ENCODE data around the gene IGSF11.
"Not testable (repeated sequence)": the region's sequence is repeated elsewhere in the genome, so short reads cannot be mapped to it uniquely, and the experiment has no call there.

IGSF11 gene

DNA sequence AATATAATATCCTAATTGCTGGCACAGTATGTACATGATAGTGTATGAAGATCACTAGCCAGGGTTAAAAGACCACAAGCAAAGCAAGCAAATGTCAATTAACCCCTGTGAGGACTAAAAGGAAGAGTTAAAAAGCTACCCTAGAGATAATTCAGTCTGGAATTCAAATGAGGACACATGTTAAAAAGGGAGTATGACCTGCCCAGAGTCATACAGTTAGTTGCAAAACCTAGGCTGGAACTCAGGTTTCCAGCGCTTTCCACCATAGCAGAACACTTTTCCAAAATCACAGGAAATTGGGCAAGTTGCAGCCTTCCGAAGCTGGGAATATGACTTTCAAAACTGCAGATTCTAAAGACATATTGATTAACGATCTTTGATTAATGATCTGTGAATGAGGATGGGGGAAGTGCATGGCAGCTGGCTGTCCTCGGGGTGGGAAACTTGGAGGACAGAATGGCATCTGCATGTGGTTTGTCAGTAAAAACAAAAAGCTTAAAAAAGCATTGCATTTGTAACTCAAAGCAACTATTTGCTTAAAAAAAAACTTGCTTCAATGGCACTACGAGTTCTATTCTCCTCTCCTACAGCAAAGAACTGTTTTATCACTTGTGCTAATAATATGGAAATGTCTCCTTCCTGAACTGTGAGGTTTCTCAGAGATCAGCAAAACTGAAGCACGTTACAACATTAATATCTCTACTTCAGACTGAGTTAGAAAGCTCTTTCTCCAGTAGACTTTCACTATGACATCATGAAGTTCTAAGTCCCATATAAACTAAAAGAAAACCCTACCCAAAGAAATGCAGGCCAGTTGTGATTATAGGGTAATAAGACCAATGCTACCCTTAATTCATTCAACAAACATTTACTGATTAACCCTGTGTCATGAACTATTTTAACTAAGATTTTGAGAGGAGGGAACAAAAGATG is 46.2 kb downstream of the IGSF11 start:
- no peak for DNase-seq

DNA sequence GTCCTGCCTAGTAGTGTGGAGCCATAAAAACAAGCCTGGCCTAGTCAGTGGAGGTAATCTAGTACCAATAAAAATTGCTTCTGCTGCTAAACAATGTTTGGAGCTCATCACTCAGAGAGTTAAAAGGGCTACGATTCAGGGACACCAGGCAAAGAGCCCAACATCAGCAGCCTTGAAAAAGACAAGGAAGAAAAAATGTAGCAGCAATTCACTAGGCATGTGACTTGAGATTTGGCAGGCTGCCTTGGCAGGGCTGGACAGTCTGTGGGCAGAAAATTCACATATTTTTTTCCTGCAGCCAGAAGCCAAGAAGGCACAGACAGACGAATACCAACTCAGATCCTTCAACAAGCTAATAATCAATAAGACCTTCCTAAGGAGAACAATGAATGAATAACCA is 47.2 kb downstream of the IGSF11 start:
- DNase-seq: no peak

DNA sequence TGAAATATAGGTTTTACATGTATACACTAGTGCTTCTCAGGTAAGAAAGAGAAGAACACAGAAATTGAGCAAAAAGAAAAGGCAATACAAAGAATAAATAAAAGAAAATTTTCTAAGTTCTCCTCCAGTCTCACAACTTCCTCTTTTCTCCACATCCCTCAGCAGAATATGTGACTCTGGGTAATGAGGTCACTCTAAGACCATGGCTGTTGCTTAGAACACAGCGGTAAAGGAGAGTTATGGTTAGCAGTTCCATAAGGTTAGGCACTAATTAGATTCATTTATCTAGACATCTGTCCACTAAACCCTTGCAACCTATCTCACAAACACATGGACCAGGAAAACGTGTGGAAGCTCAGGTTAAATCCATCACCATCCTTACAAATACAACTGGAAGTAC is 47.9 kb downstream of the IGSF11 start:
- no peak for DNase-seq

DNA sequence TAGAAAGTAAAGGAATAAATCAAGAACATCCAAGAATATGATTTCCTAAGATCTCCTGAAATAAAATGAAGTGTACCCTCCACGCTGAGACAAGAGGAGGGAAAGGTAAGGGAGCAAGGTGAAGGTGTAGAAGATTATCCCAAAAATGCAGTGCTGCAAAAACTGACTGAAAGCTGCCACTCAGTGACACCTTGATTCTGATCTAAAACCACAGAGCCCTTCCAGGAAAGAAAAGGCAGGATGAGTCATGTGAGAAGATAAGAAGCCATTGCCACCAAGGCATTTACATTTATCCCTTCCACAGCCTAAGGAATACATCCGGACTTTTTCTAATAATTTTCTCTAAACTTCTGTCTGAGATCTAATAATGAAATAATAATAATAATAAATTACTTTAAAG is 49.9 kb downstream of the IGSF11 start:
- no peak for DNase-seq

DNA sequence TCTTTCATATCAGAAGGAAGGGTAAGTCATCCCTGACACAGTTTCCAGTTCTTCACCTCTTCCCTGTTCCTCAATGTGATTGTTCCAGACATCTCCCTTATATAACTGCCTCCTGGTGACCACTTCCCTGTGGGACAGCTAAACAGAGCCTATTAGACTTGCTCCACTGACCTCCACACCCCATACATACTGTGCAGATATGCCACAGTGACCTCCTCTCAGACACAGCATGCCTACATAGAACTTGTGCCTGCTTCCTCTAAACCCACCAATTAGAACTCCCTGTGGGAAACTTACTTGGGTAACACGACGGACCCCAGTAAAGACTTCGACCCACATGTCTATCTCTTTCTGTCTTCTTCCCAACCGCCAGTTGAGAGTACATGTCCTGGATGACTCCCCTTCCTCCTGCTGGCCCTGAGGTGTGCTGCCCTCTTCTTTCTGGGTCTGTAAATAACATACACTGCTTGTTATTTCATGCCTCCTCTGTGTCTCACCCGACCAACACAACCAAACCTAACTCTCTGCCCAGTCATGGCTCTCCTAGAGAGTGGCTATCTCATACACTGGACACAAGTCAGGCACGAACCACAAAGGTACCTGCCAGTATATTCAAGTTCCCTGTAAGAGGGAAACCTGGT is 53.0 kb downstream of the IGSF11 start:
- DNase-seq: no peak

DNA sequence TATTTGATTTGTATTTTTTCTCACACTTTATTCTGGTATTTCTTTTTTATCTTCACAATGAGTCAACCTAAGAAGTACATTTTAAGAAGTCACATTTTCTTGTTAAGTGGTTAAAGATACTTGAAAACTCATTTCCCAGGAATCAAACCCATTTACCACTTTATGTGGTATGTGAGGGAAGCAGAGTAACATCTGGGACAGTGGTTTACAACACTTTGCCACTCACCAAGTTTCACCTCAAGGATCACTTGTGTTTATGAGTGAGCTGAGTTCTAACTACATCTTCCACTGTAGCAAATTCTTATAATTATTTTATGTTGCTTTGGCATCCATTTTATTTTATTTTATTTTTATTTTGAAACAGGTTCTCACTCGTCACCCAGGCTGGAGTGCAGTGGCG is 53.8 kb downstream of the IGSF11 start:
- DNase-seq: no peak

DNA sequence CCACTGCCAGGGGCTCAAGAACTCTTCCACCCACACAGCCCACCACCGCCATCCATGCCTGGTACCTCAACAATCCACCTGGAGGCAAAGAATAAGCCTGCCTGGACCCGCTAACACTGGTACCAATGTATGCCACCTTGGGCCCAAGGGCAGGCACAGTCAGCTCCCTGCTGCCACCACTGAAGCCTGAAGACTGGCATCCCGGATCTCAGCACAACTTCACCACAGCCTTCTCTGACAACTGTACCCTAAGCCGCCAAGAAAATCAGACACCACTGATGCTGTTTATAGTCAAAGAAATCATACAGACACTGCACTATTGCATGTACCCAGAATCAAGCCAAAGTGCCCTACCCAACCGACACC is 56.3 kb downstream of the IGSF11 start:
- no peak for DNase-seq

DNA sequence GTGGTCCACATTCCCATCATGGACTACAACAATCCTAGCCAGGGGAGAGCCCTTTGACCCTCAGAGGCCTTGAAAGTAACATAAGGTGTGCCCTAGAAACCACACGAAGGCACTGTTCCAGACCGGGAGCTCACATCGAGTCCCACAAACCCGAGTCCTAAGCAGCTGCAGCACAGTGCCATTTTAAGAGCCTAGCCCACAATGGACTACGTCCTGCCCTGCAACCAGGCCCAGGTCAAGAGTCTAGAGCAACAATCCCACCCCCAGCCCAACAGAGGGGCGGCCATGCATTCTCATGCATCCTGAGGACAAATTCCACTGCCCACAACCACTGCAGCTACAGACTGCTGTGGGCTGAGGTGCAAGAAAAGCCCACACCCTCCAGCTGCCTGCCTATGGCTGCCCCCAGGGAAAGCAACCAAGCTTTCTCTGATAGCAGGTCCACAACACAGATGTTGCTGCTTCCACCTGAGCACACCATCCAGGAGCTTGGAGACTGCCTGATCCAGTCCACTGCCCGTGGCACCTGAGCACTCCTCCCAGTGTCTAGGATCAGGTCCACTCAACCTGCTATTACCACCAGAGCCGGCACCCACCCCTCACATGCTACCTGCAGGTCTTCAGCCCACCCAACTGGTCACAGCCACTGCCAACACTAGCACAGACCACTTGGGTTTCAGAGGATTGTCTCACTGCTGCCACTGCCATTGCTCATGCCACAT is 56.8 kb downstream of the IGSF11 start:
- DNase-seq: no peak

DNA sequence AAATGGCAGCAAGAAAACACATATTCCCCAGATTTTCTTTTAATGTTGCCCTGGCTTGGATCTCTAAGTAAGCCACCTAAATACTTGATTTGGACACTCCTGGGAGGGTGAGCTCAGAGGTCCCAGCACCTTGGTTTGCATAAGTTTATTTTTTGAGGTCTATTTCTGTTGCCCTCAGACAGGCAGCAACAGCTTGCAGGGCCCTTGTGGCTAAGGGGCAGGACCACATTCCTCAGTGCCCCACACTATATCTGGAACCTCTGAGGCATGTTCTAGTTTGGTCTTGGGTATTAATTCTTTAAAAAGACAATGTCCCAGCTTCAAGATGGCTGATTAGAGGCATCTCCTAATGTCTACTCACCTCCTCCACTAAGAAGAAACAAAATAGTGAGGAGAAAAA is 57.5 kb downstream of the IGSF11 start:
- DNase-seq: no peak

DNA sequence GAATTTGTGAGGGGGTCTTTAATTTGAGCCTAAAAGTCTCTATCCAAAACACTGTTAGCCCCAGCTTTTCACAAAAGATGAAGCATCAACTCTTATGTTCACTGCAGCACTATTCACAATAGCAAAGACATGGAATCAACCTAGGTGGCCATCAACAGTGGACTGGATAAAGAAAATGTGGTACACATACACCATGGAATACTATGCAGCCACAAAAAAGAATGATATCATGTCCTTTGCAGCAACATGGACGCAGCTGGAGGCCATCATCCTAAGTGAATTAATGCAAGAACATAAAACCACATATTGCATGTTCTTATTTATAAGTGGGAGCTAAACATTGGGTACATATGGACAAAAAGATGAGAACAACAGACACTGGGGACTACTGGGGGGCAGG is 59.2 kb downstream of the IGSF11 start:
- not testable (repeated sequence) for DNase-seq

DNA sequence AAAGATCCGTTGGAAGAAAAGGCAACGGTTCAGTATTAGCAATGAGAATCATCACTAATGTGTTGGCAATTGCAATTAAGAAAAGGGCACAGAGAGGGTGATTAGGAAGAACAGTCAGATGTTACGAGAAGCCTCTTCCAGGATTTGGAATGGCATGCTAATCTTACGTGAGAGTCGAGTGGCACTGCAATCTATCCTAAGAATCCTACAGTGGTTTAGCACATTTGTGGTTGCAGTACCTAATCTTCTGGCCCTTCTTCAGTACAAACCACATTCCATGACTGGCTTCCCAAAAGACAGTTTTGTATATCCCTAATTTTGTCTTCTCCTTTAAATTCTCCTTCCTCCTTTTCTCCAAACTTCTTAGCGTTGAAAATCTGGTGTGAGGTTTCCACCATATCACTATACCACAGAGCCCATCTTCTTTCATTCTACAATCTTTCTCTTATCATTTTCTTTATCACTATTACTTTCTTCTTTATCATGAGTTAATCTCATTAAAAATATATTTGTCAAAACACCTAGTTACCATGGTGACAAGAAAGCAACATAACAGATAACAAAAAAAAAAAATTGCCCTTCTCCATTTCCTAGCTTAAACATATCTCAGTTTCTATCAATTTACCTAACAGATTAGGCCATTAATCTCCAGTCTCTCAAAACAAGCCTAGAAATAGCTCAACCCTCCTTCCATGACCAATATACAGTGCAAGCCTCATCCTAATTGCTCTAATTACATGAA is 60.1 kb downstream of the IGSF11 start:
- no peak for DNase-seq

DNA sequence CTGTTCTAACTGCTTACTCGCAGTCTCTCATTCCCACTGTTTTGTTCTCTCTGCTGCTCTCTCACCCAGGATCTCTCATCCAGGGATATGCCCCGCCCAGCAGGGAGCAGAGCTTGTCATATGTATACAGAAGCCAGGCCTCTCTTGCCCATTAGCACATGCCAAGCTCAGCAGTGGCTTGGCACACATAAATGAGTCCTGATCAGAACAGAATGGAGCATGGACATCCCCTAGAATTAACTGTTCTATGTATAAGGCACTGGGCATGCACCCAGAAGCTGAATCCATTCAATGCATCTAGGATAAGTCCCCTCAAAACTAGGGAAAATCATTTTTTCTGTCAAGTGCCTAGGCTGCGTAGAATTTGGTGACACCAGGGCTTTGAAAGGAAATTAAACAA is 61.6 kb downstream of the IGSF11 start:
- DNase-seq: no peak

DNA sequence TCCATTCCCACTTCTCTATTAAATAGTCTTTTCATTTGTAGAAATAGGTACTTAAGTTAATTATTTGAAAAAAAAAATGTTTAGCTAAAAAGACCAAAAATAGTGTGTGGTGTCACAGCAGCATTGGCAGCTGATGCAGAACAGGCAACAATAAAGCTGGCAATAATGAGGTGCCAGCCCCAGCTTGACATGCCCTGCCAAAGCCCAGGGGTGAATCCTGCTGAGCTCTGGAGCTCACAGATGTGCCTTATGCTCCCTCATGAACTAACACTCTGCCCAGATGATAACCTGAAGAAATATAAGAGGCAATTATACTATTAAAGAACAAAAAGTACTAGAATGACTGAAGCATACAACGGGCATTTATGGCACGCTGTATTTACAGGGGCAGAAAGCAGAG is 63.8 kb downstream of the IGSF11 start:
- no peak for DNase-seq

DNA sequence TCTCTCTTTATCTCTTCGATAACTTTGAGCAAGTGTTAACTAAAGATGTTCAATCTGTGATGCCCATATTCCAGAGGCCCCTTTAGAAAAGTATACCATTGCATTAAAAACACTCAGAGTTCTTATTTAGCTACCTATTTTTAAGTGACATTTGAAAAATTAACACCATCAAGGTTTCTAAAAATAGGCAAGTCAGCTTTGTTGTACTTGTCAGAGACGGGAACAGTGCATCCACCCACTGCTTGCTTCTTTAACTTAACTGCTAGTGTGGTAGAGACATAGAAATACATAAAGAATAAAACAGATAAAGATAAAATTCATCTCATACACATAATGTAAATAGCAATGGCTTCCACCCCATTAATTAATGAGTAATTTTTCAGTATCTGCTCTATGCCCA is 66.0 kb downstream of the IGSF11 start:
- no peak for DNase-seq

DNA sequence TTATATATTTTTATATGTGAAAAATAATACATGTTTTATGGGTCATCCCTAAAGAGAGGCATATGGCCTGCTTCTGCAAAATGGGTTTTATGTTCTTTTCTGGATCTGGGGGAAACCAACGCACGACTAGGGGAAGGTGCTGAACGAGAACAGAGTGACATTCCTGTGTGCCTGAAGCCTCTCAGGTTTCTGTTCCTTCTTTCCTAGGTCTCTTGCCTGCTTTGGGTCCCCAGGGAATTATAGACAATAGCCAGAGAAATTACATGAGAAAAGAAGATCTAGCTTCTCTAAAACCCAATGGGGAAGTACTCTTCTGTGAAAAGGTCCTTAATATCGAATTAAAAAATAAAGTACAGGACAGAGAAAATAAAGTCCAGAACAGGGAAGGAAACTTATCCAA is 66.5 kb downstream of the IGSF11 start:
- no peak for DNase-seq

DNA sequence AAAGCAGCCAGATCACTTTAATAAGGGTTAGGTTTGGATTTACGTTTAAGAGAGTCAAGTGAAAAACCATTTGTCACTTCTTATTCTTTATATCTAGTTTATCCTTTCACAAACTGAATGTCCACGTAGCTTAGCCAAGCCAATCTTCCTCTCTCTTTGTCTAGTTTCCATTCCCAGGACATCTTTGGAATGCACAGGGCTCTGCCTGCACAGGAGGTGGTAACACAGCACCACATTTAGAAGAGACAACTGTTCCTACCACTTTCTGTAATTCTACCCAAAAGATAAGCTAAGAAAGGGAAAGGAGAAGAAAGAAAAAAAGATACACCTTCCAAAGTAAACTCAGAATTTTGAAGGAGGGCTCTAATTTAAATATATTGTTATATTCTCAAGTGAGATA is 67.9 kb downstream of the IGSF11 start:
- DNase-seq: no peak

DNA sequence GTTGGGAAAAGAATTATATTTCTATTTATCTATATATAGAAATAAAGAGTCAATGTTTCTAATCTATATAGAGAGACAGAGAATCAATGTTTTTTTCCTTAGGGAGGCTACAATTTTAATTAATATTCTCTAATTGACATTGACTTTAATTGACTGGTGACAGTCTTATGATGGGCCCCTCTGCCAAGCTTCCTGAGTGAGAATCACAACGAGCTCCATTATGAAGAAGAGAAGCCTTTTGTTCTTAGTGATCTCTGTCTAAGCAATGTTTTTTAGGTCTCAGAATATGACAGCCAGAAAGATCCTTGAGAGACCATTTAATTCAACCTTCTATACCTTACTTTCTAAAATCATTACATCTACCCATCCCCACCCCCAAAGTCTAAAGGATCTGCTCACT is 70.9 kb downstream of the IGSF11 start:
- no peak for DNase-seq

DNA sequence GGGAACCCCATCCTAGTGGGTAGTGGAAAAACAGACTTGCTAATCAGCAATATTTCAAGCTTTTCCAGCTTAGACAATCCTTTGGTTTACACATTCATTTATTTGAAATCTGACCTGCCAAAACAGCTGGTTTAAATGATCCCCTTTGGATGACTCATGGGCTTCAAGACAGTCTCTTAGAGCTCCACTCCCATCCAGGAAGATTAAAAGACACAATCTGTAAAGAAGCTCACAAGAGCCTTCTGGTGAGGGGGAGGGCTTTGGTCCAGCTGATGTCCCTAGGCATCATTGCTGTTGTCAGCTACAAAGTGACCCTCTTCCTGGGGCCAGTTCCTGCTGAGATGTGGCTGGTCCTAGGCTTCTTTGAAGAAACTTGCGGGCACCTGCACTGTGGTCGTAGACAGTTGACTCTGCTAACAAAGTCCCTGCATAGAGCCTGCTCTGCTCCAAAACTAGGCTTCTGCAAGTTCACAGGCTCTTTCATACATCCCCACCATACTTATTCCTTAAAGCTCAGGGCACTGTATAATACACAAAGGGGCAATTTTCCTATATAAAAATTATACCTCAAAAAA is 73.7 kb downstream of the IGSF11 start:
- DNase-seq: no peak

DNA sequence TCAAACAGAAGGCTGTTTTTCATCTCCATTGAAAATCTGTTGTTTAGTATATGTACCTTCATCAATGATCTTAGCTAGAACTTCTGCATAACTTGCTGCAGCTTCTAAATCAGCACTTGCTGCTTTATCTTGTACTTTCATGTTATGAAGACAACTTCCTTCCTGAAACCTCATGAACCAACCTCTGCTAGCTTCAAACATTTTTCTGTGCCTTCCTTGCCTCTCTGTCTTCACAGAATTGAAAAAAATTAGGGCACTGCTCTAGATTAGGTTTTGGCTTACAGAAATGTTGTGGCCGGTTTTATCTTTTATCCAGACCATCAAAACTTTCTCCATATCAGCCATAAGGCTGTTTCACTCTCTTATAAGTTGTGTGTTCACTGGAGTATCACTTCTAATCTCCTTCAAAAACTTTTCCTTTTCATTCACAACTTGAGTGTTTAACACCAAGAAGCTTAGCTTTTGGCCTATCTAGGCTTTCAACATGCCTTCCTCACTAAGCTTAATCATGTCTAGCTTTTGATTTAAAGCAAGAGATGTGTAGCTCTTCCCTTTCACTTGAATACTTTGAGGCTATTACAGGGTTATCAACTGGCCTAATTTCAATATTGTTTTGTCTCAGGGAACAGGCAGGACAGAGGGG is 78.6 kb downstream of the IGSF11 start:
- DNase-seq: no peak

DNA sequence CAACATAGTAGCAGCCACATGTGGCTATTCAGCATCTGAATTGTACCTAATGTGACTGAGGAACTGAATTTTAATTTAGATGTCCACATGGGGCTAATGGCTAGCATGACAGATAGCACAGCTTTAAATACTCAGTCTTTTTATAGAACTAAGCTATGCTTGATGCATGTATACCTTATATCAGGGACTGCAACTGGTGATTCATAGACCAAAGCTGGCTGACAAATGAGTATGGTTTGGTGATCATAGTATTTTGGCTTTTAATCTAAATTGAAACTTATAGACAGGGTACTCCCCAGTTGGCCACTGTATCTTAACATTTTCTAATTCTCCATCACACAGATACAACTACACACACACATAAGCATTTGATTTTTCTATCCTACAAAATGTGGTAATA is 83.6 kb downstream of the IGSF11 start:
- DNase-seq: no peak

DNA sequence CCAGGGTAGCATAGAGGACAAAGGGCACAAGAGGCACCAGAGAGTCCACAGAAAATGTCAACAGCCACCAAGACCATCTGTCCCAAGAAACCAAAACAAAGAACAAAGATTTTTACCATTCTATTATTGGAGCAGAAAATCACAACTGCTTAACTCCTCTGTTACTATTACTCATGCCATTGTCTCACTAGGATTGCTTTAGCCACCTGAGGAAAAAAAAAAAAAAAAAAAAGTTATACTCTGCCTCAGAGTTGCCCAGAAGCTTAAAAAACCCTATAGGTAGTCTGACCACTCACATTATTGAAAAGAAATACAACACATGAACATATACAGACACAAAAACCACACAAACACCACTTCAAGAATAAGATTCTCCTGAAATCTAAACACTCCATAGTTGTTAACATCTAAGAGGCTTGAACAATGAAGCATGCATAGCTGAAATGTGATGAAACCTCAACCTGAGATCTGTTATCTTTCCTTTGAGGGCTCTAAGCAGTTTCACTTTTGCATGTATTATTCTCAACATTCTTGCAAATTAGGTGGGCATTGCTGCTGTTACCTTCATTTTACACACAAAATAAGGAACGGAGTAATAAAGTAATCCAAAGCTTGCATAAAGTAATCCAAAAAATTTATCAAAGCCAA is 85.4 kb downstream of the IGSF11 start:
- DNase-seq: no peak

DNA sequence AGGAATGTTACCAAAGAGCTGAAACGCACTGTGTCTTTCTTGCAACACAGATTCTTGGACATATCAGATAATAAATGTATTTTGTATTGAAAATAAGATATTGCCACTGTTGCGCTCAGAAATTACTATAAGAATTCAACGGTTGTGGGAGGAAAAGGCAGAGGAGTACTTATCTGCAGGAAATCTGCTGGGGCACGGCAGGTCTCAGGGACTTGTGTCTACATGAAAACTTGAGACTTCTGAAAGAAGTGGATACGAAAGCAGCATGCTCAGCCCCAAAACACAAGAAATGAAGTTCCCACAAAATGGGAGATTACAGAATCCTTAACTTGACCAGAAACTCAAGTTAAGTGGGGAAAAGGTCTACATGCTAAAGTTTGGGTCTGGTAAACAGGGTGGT is 86.5 kb downstream of the IGSF11 start:
- DNase-seq: no peak

Data from activated CD4-positive, alpha-beta T cell treated with anti-CD3 and anti-CD28 coated beads for 1 hour (primary cell).